ENCODE measurements around the gene ITGB5.

GRCh38 chr3:124896824-124897526 lies 9.8 kb upstream of the ITGB5 start:
- TF ChIP-seq CTCF (IDR thresholded peaks at IDR 0.05): no peak
- no peak for TF ChIP-seq EP300 (IDR thresholded peaks at IDR 0.05)

Data from suprapubic skin (tissue), 3 donors.